Prostate gland (tissue), 2 donors: Measurements from ENCODE around the gene FCN2.

ENCODE experiments used
- POLR2A ChIP-seq: fragments of 450-650 bp; IDR thresholded peaks from one replicate; pipeline ENCODE4 v1.6.1; 2016; ENCODE audit warnings: antibody characterized with exemption, mild to moderate bottlenecking
- TF ChIP-seq, protein P1 (sequence below), 4 experiments: fragments of 200-600 bp in 2 of 4; fragments of 450-650 bp in 2 of 4; sonication (generic) in 2 of 4; IDR thresholded peaks; 1 replicate in 3 of 4; 2 replicates in 1 of 4; pipeline ENCODE4 v1.5.1; 2016 to 2019; ENCODE audit warnings: antibody characterized with exemption in 4 of 4, mild to moderate bottlenecking in 2 of 4, moderate library complexity in 2 of 4

DNA sequence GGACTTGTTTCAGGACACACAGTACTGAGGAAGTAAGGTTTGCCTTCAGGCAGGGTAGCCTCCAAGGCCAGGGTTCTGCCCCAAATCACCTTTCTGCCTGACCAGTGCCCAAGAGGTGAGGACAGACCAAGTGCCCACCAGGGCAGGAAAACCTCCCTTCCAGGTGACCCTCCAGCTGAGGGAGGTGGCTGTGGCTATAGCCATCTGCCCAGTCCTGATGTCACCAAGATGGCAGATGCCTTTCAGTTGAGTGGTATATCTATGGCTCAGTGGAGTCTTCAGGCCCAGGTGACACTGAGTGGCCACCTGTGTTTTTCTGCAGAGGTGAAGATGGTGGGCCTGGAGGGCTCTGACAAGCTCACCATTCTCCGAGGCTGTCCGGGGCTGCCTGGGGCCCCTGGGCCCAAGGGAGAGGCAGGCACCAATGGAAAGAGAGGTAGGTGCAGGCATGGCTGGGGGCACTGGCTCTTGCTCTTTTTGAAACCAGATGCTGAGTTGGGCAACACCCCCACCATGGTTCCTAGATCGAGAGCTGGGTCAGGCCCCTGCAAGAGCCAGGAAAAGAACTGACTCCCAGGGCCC, 1.7 kb downstream of the FCN2 start:
- no peak for TF ChIP-seq POLR2A
- TF ChIP-seq, protein P1, sequence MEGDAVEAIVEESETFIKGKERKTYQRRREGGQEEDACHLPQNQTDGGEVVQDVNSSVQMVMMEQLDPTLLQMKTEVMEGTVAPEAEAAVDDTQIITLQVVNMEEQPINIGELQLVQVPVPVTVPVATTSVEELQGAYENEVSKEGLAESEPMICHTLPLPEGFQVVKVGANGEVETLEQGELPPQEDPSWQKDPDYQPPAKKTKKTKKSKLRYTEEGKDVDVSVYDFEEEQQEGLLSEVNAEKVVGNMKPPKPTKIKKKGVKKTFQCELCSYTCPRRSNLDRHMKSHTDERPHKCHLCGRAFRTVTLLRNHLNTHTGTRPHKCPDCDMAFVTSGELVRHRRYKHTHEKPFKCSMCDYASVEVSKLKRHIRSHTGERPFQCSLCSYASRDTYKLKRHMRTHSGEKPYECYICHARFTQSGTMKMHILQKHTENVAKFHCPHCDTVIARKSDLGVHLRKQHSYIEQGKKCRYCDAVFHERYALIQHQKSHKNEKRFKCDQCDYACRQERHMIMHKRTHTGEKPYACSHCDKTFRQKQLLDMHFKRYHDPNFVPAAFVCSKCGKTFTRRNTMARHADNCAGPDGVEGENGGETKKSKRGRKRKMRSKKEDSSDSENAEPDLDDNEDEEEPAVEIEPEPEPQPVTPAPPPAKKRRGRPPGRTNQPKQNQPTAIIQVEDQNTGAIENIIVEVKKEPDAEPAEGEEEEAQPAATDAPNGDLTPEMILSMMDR (IDR thresholded peaks at IDR 0.05): no peak
